ENCODE measurements around the gene ZNF223.

ZNF223 gene
- total RNA-seq, result 0 to 1.3 (median 0.43) reads per million in 9 experiments

DNA sequence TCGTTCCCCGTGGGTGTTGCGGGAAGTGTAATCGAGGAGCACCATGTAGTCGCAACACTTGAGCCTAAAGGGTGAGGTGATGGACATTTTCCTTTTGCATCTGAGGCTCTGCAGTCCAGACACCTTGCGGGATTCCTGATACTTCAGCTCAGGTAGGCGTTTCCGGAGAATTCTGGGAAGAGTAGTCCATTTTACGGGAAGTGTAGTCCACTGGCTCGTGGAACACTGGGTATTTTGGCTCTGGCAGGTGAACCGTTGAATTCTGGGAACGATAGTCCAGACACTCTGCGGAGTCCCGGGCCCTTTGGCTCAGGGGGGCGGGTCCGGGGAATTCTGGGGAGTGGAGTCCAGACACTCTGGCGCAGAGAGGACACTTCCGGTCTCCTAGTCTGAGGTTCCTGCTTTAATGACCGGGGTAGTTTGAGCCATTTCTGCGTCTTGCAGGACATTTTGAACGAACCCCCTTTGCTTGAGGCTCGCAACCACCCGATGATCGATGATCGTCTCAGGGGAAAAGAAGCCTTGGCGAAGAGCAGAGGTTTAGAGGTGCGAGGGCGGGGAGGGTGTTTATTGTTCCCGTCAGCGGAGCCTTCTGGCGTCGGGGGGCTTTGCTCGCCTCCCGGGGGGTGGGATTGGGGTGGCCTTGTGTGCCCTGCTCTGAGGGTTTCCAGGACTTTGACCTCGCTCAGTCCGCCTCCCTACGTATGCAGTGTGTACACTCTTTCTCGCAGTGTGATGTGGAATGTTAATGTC is at the start of gene ZNF223:
TSS of gene ZNF223 (plus strand) at position 387 of the 753 bp plus-strand sequence. CDS start 3,141 bp downstream, outside the sequence.
- H3K27ac Mint-ChIP-seq, result peak within 1 kb of the TSS; percentile 25 to 65
- peaks cover 48 to 49% of the 10 kb centered on the region in 2 donors for H3K27me3 Mint-ChIP-seq
- peaks cover 5% of the 10 kb centered on the region for H3K36me3 Mint-ChIP-seq (ENCODE audit: insufficient read depth)
- peak within 1 kb of the TSS; percentile 79 to 87 for H3K4me3 Mint-ChIP-seq
- H3K4me1 Mint-ChIP-seq (ENCODE audit: low read depth in 2 of 2), result peaks cover 6 to 13% of the 10 kb centered on the region in 2 donors
- H3K9me3 Mint-ChIP-seq, result peaks cover 8 to 22% of the 10 kb centered on the region in 2 donors
- peak; percentile 81 for ATAC-seq (replicated peaks)
- DNase-seq, result peak in 2 of 3 experiments; percentile 15 to 16

DNA sequence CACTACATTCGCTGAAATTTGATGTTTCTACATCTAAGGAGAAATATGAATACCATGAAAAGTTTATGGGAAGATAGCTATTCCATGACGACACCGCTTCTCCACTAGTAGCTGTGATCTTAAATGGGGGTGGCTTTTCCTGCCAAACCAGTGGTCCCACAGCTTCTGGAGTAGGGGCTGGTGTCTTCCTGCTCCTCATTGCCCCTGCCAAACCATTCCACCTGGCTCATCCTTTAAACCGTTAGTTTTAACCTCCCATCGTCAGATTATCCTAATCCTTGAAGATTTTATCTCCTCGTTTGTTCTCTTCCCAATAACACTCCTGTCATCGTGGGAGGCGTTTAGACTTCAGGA is 49.6 kb upstream of the ZNF223 start:
- Mint-ChIP-seq H3K27me3 (no peaks in the 10 kb centered on the region), H3K27ac (peak overlapping the region; percentile 96 to 98), H3K4me1 (ENCODE audit: low read depth in 2 of 2) (peaks cover 14 to 21% of the 10 kb centered on the region in 2 donors), H3K36me3 (ENCODE audit: insufficient read depth) (peaks cover 13% of the 10 kb centered on the region), H3K9me3 (peaks cover 5 to 7% of the 10 kb centered on the region in 2 donors), H3K4me3 (peak overlapping the region; percentile 98 to 99)
- no peak for DNase-seq
- ATAC-seq (replicated peaks), result no peak

DNA sequence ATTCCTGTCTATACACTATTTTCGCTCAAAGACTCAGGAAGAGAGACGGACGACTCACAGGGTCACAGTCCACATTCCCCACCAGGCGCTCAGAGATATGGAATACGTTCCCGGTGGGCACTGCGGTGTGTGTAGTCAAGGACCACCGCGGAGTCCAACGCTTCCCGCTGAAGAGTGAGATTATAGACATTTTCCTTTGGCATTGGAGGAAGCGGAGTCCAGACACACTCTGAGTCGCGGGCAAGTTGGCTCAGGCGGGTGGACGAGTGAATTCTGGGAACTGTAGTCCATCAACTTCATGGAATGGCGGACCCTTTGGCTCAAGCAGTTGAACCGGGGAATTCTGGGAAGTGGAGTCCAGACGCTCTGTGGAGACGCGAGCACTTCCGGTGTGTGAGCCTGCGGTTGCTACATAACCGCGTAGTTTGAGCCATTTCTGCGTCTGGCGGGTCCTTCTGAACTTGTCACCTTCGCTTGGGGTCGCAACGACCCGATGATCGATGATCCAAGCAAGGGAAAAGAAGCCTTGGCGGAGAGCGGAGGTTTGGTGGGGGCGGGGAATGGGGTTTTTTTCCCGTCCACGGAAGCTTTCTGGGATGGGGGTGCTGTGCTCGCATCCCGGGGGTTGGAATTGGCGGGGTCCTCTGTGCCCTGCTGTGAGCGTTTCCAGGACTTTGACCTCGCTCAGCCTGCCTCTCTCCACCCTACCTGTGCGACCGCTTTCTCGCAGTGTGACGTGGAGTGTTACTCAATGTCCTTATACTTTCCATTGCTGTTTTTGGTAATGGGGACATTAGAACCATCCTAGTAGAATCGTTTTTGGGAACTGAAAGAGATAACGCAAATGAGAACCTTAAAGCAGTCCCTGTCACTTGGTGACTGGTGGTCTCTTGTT is 49.0 kb upstream of the ZNF223 start, which contains the start of gene ZNF230:
TSS of gene ZNF230 (plus strand) at position 392 of the 895 bp plus-strand sequence. CDS start 4,122 bp downstream, outside the sequence.
- H3K27me3 Mint-ChIP-seq, result no peaks in the 10 kb centered on the region
- ATAC-seq (replicated peaks), result peak; percentile 99
- H3K4me3 Mint-ChIP-seq, result peak within 1 kb of the TSS; percentile 98 to 99
- H3K27ac Mint-ChIP-seq, result peak within 1 kb of the TSS; percentile 96 to 98
- peaks cover 14 to 21% of the 10 kb centered on the region in 2 donors for H3K4me1 Mint-ChIP-seq (ENCODE audit: low read depth in 2 of 2)
- H3K9me3 Mint-ChIP-seq, result peaks cover 11 to 13% of the 10 kb centered on the region in 2 donors
- H3K36me3 Mint-ChIP-seq (ENCODE audit: insufficient read depth), result peaks cover 16% of the 10 kb centered on the region
- DNase-seq, result peak; percentile 70 to 76 (median 76)

DNA sequence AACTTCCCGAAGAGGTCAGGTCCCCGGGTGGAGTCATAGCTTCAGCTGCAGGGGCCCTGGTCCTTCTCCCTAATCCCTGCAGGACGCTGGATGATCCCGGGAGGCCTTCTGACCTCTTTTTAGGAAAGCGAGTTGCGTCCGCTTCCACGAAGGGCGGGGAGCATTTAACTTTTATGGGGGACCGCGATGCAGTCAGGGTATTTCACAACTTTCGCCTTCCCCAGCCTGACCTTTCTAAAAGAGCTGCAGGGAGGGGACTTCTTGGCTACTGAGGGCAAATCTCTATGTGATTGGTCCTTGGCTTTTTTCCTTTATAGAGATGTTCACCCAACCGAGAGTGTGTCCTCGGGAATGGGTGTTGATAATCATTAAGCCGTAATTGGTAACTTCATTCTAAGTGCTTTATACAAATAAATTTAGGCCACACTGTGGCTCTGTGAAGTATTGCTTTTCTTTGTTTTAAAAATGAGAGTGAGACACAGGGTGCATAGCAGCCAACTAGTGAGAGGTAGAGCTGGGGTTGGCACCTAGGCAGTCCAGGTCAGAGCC is 48.3 kb upstream of the ZNF223 start:
- Mint-ChIP-seq H3K36me3 (ENCODE audit: insufficient read depth) (peaks cover 23% of the 10 kb centered on the region), H3K27me3 (no peaks in the 10 kb centered on the region), H3K9me3 (peaks cover 12 to 13% of the 10 kb centered on the region in 2 donors), H3K4me1 (ENCODE audit: low read depth in 2 of 2) (peaks cover 14 to 21% of the 10 kb centered on the region in 2 donors), H3K27ac (peak overlapping the region; percentile 96 to 98), H3K4me3 (peak overlapping the region; percentile 98 to 99)
- peak; percentile 22 for ATAC-seq (replicated peaks)
- DNase-seq, result peak in 1 of 3 experiments; percentile 7

DNA sequence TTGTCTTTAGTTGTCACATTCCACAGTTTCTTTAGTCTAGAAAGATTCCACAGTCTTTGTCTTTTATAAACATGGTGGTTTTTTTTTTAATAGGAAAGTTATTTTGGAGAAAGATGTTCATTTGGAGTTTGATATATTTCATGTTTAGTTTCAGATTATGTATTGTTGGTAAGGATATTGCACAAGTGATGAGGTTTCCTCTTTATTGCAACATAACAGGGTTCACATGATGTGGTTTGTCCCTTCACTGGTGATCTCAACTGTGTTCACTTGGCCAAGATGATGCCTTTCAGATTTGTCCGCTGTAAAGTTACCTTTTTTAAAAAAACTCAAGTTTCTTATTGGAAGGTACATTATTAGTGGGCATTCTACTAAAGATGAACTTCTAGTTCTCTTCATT is 45.9 kb upstream of the ZNF223 start:
- Mint-ChIP-seq H3K27me3 (no peaks in the 10 kb centered on the region), H3K4me1 (ENCODE audit: low read depth in 2 of 2) (peaks cover 14 to 21% of the 10 kb centered on the region in 2 donors), H3K9me3 (peaks cover 21 to 28% of the 10 kb centered on the region in 2 donors), H3K4me3 (no peak overlapping the region), H3K27ac (no peak overlapping the region), H3K36me3 (ENCODE audit: insufficient read depth) (peaks cover 46% of the 10 kb centered on the region)
- DNase-seq (no peak), ATAC-seq (replicated peaks) (no peak)

DNA sequence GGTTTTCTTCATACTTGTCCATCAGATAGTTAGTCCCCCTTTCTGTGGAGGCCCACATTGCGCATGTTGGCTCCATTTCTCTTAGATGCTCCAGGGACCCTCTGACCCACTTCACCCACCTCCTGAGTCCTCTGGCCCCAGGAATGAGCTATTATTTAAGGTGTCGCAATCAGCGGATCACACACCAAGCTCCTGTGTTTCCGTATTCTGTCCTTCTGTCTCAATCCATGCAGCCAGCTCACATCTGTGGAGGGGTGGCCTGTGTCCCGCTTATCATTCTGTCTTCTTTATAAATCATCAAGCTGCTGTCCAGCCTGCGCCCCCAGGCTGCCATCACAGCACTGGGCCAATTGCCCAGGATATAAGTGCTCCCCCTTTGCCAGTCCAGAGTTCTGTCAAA is 44.4 kb upstream of the ZNF223 start:
- ATAC-seq (replicated peaks), result no peak
- no peak for DNase-seq
- H3K4me3 Mint-ChIP-seq, result no peak overlapping the region
- peaks cover 46% of the 10 kb centered on the region for H3K36me3 Mint-ChIP-seq (ENCODE audit: insufficient read depth)
- no peak overlapping the region for H3K27ac Mint-ChIP-seq
- H3K4me1 Mint-ChIP-seq (ENCODE audit: low read depth in 2 of 2), result peaks cover 10 to 13% of the 10 kb centered on the region in 2 donors
- H3K9me3 Mint-ChIP-seq, result peaks cover 23 to 38% of the 10 kb centered on the region in 2 donors
- no peaks in the 10 kb centered on the region for H3K27me3 Mint-ChIP-seq

DNA sequence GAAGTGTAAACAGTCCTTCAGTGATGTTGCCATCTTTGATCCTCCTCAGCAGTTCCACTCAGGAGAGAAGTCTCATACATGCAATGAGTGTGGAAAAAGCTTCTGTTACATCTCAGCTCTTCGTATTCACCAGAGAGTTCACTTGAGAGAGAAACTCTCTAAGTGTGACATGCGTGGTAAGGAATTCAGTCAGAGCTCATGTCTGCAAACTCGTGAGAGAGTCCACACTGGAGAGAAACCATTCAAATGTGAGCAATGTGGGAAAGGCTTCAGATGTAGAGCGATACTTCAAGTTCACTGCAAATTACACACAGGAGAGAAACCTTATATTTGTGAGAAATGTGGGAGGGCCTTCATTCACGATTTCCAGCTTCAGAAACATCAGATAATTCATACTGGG is 41.4 kb upstream of the ZNF223 start:
- Mint-ChIP-seq H3K4me1 (ENCODE audit: low read depth in 2 of 2) (peaks cover 0 to 5% of the 10 kb centered on the region in 2 donors), H3K27me3 (no peaks in the 10 kb centered on the region), H3K27ac (no peak overlapping the region), H3K9me3 (peaks cover 23 to 46% of the 10 kb centered on the region in 2 donors), H3K4me3 (no peak overlapping the region), H3K36me3 (ENCODE audit: insufficient read depth) (peaks cover 39% of the 10 kb centered on the region)
- ATAC-seq (replicated peaks) (no peak), DNase-seq (no peak)

DNA sequence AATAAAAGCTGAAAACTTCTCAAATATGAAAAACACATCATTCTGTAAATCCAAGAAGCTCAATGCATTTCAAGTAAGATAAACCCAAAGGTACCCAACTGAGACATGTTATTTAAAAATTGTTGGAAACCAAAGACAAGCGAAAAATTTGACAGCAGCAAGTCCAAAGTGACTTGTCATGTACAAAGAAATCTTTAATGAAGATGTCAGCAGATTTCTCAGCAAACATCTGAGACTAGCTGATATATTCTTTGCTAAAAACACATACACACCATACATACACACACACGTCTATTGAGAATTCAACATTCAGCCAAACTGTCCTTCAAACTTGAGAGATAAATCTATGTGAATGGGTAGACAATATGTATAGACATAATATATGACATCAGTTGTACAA is 32.3 kb upstream of the ZNF223 start:
- DNase-seq (no peak), ATAC-seq (replicated peaks) (no peak)
- peaks cover 6 to 10% of the 10 kb centered on the region in 2 donors for H3K9me3 Mint-ChIP-seq
- no peak overlapping the region for H3K4me3 Mint-ChIP-seq
- no peaks in the 10 kb centered on the region for H3K36me3 Mint-ChIP-seq (ENCODE audit: insufficient read depth)
- H3K27me3 Mint-ChIP-seq, result peaks cover 22 to 25% of the 10 kb centered on the region in 2 donors
- no peaks in the 10 kb centered on the region for H3K4me1 Mint-ChIP-seq (ENCODE audit: low read depth in 2 of 2)
- no peak overlapping the region for H3K27ac Mint-ChIP-seq

DNA sequence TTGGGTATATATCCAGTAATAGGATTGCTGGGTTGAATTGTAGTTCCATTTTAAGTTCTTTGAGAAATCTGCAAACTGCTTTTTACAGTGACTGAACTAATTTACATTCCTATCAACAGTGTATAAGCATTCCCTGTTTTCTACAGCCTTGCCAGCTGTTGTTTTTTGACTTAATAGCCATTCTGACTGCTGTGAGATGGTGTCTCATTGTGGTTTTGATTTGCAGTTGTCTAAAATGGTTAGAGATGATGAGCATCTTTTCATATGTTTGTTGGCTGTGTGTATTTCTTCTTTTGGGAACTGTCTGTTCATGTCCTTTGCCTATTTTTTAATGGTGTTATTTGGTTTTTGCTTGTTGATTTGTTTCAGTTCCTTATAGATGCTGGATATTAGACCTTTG is 30.6 kb upstream of the ZNF223 start:
- Mint-ChIP-seq H3K4me1 (ENCODE audit: low read depth in 2 of 2) (peaks cover 16 to 17% of the 10 kb centered on the region in 2 donors), H3K27ac (no peak overlapping the region), H3K27me3 (peaks cover 22 to 25% of the 10 kb centered on the region in 2 donors), H3K36me3 (ENCODE audit: insufficient read depth) (no peaks in the 10 kb centered on the region), H3K9me3 (peaks cover 7 to 20% of the 10 kb centered on the region in 2 donors), H3K4me3 (no peak overlapping the region)
- DNase-seq (no peak), ATAC-seq (replicated peaks) (no peak)

DNA sequence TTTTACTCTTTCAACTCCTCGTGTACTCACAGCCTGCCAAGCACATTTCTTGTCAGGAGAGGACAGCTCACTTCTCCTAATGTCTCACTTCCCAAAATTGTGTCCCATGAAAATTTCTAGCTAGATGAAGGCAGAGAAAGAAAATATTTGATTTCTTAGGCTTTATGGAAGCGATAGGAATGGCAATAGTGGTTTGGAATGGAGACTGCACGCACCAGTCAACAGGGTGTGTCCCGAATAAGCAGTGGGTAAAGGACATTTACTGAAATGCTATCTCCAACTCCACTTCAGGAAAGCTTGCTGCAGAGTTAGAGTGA is 27.0 kb upstream of the ZNF223 start:
- H3K36me3 Mint-ChIP-seq (ENCODE audit: insufficient read depth), result peaks cover 9% of the 10 kb centered on the region
- peak overlapping the region; percentile 95 to 97 for H3K27ac Mint-ChIP-seq
- H3K27me3 Mint-ChIP-seq, result peaks cover 10 to 11% of the 10 kb centered on the region in 2 donors
- H3K9me3 Mint-ChIP-seq, result peaks cover 14 to 26% of the 10 kb centered on the region in 2 donors
- ATAC-seq (replicated peaks), result no peak
- peaks cover 19 to 21% of the 10 kb centered on the region in 2 donors for H3K4me1 Mint-ChIP-seq (ENCODE audit: low read depth in 2 of 2)
- no peak for DNase-seq
- H3K4me3 Mint-ChIP-seq, result peak overlapping the region; percentile 96 to 99

DNA sequence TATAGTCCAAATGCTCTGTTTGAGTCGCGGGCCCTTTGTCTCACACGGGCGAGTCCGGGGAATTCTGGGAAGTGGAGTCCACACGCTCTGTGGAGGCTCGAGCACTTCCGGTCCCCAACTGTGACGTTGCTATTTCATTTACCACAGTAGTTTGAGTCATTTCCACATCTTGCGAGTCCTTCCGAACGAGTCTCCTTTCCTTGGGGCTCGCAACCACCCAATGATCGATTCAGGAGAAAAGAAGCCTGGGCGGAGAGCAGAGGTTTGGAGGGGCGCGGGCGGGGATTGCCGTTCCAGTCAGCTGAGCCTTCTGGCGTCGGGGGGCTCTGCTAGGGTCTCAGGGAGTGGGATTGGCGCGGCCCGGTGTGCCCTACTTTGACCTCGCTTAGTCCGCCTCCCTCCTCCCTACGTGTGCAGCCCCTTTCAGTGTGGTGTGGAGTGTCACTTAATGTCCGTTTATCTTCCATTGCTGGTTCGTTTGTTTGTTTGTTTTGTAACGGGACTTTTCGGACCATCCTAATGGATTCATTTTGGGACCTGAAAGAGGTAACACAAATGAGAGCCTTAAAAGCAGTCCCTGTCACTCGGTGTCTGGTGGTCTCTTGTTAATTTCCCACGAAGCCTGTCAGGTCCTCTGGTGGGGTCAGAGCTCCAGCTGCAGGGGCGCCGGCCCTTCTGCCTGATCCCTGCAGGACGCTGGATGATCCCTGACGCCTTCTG is 26.5 kb upstream of the ZNF223 start, which contains the start of gene ZNF222:
TSS of gene ZNF222 (plus strand) at position 163 of the 720 bp plus-strand sequence. CDS start at position 221, 58 bp downstream.
- H3K27me3 Mint-ChIP-seq, result peaks cover 10 to 11% of the 10 kb centered on the region in 2 donors
- peaks cover 19 to 21% of the 10 kb centered on the region in 2 donors for H3K4me1 Mint-ChIP-seq (ENCODE audit: low read depth in 2 of 2)
- DNase-seq (peak; percentile 56 to 70 (median 61)), ATAC-seq (replicated peaks) (peak; percentile 100)
- peaks cover 13% of the 10 kb centered on the region for H3K36me3 Mint-ChIP-seq (ENCODE audit: insufficient read depth)
- H3K27ac Mint-ChIP-seq, result peak within 1 kb of the TSS; percentile 95 to 97
- peaks cover 15 to 26% of the 10 kb centered on the region in 2 donors for H3K9me3 Mint-ChIP-seq
- H3K4me3 Mint-ChIP-seq, result peak within 1 kb of the TSS; percentile 96 to 99

DNA sequence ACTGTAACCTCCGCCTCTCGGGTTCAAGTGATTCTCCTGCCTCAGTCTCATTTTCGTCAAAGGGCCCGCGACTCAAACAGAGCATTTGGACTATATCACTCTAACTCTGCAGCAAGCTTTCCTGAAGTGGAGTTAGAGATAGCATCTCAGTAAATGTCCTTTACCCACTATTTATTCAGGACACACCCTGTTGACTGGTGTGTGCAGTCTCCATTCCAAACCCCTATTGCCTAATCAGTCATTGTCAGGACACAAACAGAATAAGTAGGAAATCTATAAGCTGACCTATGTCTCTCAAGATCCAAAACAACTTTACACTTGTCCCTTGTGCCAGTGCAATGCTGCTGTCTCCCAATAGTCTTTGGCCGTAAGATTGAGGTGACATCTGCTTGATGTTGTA is 25.2 kb upstream of the ZNF223 start:
- Mint-ChIP-seq H3K36me3 (ENCODE audit: insufficient read depth) (peaks cover 16% of the 10 kb centered on the region), H3K27me3 (peaks cover 2% of the 10 kb centered on the region in 2 donors), H3K4me1 (ENCODE audit: low read depth in 2 of 2) (peaks cover 19 to 21% of the 10 kb centered on the region in 2 donors), H3K4me3 (peak overlapping the region in 1 of 2 donors; percentile 96), H3K9me3 (peaks cover 15 to 26% of the 10 kb centered on the region in 2 donors), H3K27ac (no peak overlapping the region)
- DNase-seq (no peak), ATAC-seq (replicated peaks) (no peak)
